Measurements from ENCODE around the gene BAHCC1. TPM values are rescaled to one million over a fixed set of nuclear protein-coding genes. Genes with fewer than 3 reads are reported as not detected.
"Not testable (repeated sequence)": the region's sequence is repeated elsewhere in the genome, so short reads cannot be mapped to it uniquely, and the experiment has no call there.

The BAHCC1 gene
- total and polyA plus RNA-seq, 2 donors (not counting 1 experiment from before 2014, with no cell fraction given) = 1.8 to 7.3 TPM

- Histone ChIP-seq H3K36me3 (ENCODE audit: control insufficient read depth, insufficient read depth, low read length) (no peaks in the 10 kb centered on the region), H3K4me1 (ENCODE audit: control insufficient read depth, extremely low read depth, insufficient read depth, low read length) (peaks cover 3% of the 10 kb centered on the region), H3K9me3 (ENCODE audit: control insufficient read depth, insufficient read depth, low read depth, low read length) (no peaks in the 10 kb centered on the region), H3K4me3 (replicated peaks in 1 of 4; ENCODE audit: control extremely low read depth in 1 of 4, insufficient read depth in 1 of 4, low read depth in 3 of 4, low read length in 4 of 4) (no peak overlapping the region), H3K4me2 (ENCODE audit: extremely low read depth, insufficient read depth, low read length) (no peak overlapping the region), H3K27ac (ENCODE audit: insufficient read depth, low read length) (no peak overlapping the region), H3K9ac (ENCODE audit: insufficient read depth, low read length) (no peak overlapping the region), H3K79me2 (ENCODE audit: control insufficient read depth, insufficient read depth, low read length) (peaks cover under 1% of the 10 kb centered on the region), H2AFZ (ENCODE audit: low read length) (no peak overlapping the region), H3K27me3 (ENCODE audit: control insufficient read depth, insufficient read depth, low read length) (peaks cover 4% of the 10 kb centered on the region), H4K20me1 (ENCODE audit: control insufficient read depth, extremely low read depth, insufficient read depth, low read length) (no peaks in the 10 kb centered on the region)
- no peak for DNase-seq (ENCODE audit: low read depth in 2 of 2)
- TF ChIP-seq EZH2 (IDR thresholded peaks at IDR 0.05; ENCODE audit: low read length, missing control alignments) (no peak), CTCF (conservative IDR thresholded peaks at IDR 0.05 in 1 of 2, IDR thresholded peaks at IDR 0.05 in 1 of 2; ENCODE audit: low read depth in 1 of 2, low read length in 2 of 2) (no peak)
Measured at GRCh38 chr17:81350320-81350890, 44.9 kb upstream of the BAHCC1 start.

DNA sequence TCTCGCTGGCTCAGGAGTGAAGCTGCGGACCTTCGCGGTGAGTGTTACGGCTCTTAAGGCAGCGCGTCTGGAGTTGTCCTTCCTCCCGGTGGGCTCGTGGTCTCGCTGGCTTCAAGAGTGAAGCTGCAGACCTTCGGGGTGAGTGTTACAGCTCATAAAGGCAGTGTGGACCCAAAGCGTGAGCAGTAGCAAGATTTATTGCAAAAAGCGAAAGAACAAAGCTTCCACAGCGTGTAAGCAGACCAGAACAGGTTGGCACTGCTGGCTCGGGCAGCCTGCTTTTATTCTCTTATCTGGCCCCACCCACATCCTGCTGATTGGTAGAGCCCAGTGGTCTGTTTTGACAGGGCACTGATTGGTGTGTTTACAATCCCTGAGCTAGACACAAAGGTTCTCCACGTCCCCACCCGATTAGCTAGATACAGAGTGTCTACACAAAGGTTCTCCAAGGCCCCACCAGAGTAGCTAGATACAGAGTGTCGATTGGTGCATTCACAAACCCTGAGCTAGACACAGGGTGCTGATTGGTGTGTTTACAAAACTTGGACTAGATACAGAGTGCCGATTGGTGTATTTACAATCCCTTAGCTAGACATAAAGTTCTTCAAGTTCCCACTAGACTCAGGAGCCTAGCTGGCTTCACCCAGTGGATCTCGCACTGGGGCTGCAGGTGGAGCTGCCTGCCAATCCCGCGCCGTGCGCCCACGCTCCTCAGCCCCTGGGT, 43.8 kb upstream of the BAHCC1 start:
- H3K27me3 ChIP-seq (ENCODE audit: control insufficient read depth, insufficient read depth, low read length); H3K27ac ChIP-seq (ENCODE audit: insufficient read depth, low read length); H3K4me1 ChIP-seq (ENCODE audit: control insufficient read depth, extremely low read depth, insufficient read depth, low read length); H3K4me3 ChIP-seq (replicated peaks in 1 of 4; ENCODE audit: control extremely low read depth in 1 of 4, insufficient read depth in 1 of 4, low read depth in 3 of 4, low read length in 4 of 4); H3K36me3 ChIP-seq (ENCODE audit: control insufficient read depth, insufficient read depth, low read length); H3K9me3 ChIP-seq (ENCODE audit: control insufficient read depth, insufficient read depth, low read depth, low read length); H3K79me2 ChIP-seq (ENCODE audit: control insufficient read depth, insufficient read depth, low read length); DNase-seq (ENCODE audit: low read depth in 2 of 2); H4K20me1 ChIP-seq (ENCODE audit: control insufficient read depth, extremely low read depth, insufficient read depth, low read length); H2AFZ ChIP-seq (ENCODE audit: low read length); H3K4me2 ChIP-seq (ENCODE audit: extremely low read depth, insufficient read depth, low read length); H3K9ac ChIP-seq (ENCODE audit: insufficient read depth, low read length): not testable (repeated sequence)

DNA sequence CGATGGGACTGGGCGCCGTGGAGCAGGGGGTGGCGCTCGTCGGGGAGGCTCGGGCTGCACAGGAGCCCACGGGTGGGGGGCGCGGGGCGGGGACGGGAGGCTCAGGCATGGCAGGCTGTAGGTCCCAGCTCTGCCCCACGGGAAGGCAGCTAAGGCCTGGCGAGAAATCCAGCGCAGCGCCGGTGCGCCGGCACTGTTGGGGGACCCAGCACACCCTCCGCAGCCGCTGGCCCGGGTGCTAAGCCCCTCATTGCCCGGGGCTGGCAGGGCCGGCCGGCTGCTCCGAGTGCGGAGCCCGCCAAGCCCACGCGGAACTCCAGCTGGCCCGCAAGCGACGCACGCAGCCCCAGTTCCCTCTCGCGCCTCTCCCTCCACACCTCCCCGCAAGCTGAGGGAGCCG, 43.2 kb upstream of the BAHCC1 start:
- H2AFZ ChIP-seq (ENCODE audit: low read length); H3K4me1 ChIP-seq (ENCODE audit: control insufficient read depth, extremely low read depth, insufficient read depth, low read length); H3K27ac ChIP-seq (ENCODE audit: insufficient read depth, low read length); H3K9me3 ChIP-seq (ENCODE audit: control insufficient read depth, insufficient read depth, low read depth, low read length); H4K20me1 ChIP-seq (ENCODE audit: control insufficient read depth, extremely low read depth, insufficient read depth, low read length); H3K79me2 ChIP-seq (ENCODE audit: control insufficient read depth, insufficient read depth, low read length); H3K9ac ChIP-seq (ENCODE audit: insufficient read depth, low read length); H3K27me3 ChIP-seq (ENCODE audit: control insufficient read depth, insufficient read depth, low read length); DNase-seq (ENCODE audit: low read depth in 2 of 2); H3K4me3 ChIP-seq (replicated peaks in 1 of 4; ENCODE audit: control extremely low read depth in 1 of 4, insufficient read depth in 1 of 4, low read depth in 3 of 4, low read length in 4 of 4); H3K36me3 ChIP-seq (ENCODE audit: control insufficient read depth, insufficient read depth, low read length); H3K4me2 ChIP-seq (ENCODE audit: extremely low read depth, insufficient read depth, low read length): not testable (repeated sequence)

- peaks cover 8% of the 10 kb centered on the region for H3K27me3 ChIP-seq (ENCODE audit: control insufficient read depth, insufficient read depth, low read length)
- DNase-seq (ENCODE audit: low read depth in 2 of 2) = no peak
- no peak for TF ChIP-seq EZH2 (IDR thresholded peaks at IDR 0.05; ENCODE audit: low read length, missing control alignments)
- TF ChIP-seq CTCF (conservative IDR thresholded peaks at IDR 0.05 in 1 of 2, IDR thresholded peaks at IDR 0.05 in 1 of 2; ENCODE audit: low read depth in 1 of 2, low read length in 2 of 2) = no peak
- H3K4me1 ChIP-seq (ENCODE audit: control insufficient read depth, extremely low read depth, insufficient read depth, low read length) = no peaks in the 10 kb centered on the region
- H4K20me1 ChIP-seq (ENCODE audit: control insufficient read depth, extremely low read depth, insufficient read depth, low read length) = no peaks in the 10 kb centered on the region
- H3K4me2 ChIP-seq (ENCODE audit: extremely low read depth, insufficient read depth, low read length) = no peak overlapping the region
- H3K36me3 ChIP-seq (ENCODE audit: control insufficient read depth, insufficient read depth, low read length) = no peaks in the 10 kb centered on the region
- H3K27ac ChIP-seq (ENCODE audit: insufficient read depth, low read length) = no peak overlapping the region
- H3K4me3 ChIP-seq (replicated peaks in 1 of 4; ENCODE audit: control extremely low read depth in 1 of 4, insufficient read depth in 1 of 4, low read depth in 3 of 4, low read length in 4 of 4) = no peak overlapping the region
- H3K9me3 ChIP-seq (ENCODE audit: control insufficient read depth, insufficient read depth, low read depth, low read length) = no peaks in the 10 kb centered on the region
- no peaks in the 10 kb centered on the region for H3K79me2 ChIP-seq (ENCODE audit: control insufficient read depth, insufficient read depth, low read length)
- no peak overlapping the region for H3K9ac ChIP-seq (ENCODE audit: insufficient read depth, low read length)
- no peak overlapping the region for H2AFZ ChIP-seq (ENCODE audit: low read length)
Measured at GRCh38 chr17:81354252-81354953, 40.9 kb upstream of the BAHCC1 start.
